AG04450 (cell line): ENCODE data around the gene ZDHHC7. TPM values are rescaled to one million over a fixed set of nuclear protein-coding genes. Genes with fewer than 3 reads are reported as not detected.

Experiments used
- CTCF ChIA-PET: fragments of 300-600, 350-600 bp; formaldehyde crosslinking; extraction: SDS; loops from one replicate; lab custom pipeline; 2022; ENCODE audit warnings: antibody characterized with exemption, inconsistent platforms; lab: Charles Lee
- POLR2A ChIA-PET: fragments of 350-600 bp; formaldehyde crosslinking; extraction: SDS; loops from one replicate; lab custom pipeline; 2021; ENCODE audit warnings: antibody characterized with exemption, inconsistent platforms; lab: Yijun Ruan, JAX
- DNase-seq: peaks from one replicate; pipeline ENCODE4 v3.0.0-alpha.2; 2011; ENCODE audit warnings: low read depth, low spot score
- H3K27ac ChIP-seq: one replicate; pipeline ENCODE4 v1.5.1; 2012; ENCODE audit warnings: low read depth, low read length, control low read depth
- H3K27me3 ChIP-seq: one replicate; pipeline ENCODE4 v1.6.0; 2012; ENCODE audit warnings: low read length; ENCODE audit not compliant: control insufficient read depth, insufficient read depth
- H3K4me3 ChIP-seq: 2 replicates; pipeline ENCODE4 v1.5.1; 2011; ENCODE audit warnings: mild to moderate bottlenecking, low read depth, low read length, control low read depth
- H3K9me3 ChIP-seq: 2 replicates; pipeline ENCODE4 v1.5.1; 2012; ENCODE audit warnings: low read length; ENCODE audit not compliant: control insufficient read depth, insufficient read depth
- CTCF ChIP-seq: IDR thresholded peaks from 2 replicates; pipeline ENCODE4 v1.5.1; 2011; ENCODE audit warnings: low read depth, low read length, control low read depth, inconsistent platforms
- polyA plus RNA-seq: library from polyadenylated mRNA; depleted of rRNA; stranded (reverse); fragments of >200 nt; gene quantifications from 2 replicates; pipeline ENCODE4 v1.2.3, GENCODE V29; 2011

ZDHHC7 gene
- polyA plus RNA-seq, 1 experiment = 136 TPM

- no peak overlapping the region for H3K27ac ChIP-seq
- no peak for DNase-seq
- peaks cover 8% of the 10 kb centered on the region; the same call in 1 of the 2 replicates for H3K9me3 ChIP-seq
- ChIA-PET POLR2A (no interaction called here), CTCF (interaction anchor here (0.9 to 9.9 kb wide), 5 partner anchors 9 to 230 kb away, joined by 3 to 186 read pairs (median 54); no protein-coding TSS in a partner anchor)
- no peak overlapping the region for H3K4me3 ChIP-seq
- TF ChIP-seq CTCF = no peak
- H3K27me3 ChIP-seq = no peaks in the 10 kb centered on the region
Measured at GRCh38 chr16:84967828-84968227, 43.5 kb downstream of the ZDHHC7 start.

DNA sequence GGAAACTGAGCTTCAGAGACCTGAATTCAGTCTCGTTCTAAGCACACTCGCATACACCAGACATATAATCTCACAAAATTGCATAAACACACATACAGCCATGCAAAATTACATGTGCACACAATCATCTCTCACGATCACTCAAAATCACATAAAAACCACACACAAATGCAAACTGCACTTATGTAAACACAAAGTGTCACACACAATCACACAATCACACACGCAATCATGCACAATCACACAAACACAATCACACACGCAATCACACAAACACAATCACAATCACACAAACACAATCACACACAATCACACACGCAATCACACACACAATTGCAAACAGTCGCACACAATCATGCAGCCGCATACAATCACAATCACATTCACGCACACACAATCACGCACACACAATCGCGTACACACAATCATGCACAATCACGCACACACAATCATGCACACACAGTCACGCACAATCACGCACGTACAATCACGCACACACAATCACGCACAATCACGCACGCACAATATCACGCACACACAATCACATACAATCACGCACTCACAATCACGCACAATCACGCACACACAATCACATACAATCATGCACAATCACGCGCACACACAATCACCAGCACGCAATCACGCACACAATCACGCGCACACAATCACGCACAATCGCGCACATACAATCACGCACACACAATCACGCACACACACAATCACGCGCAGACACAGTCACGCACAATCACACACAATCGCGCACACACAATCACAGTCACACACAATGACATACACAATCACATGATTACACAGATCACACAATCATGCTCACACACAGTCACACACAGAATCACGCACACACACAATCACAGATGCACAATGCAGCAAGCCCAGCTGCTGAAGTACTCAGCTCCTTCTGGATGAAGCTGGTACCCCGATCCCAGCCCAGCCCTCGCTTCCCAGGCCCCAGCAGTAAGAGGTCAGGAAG lies 45.6 kb downstream of the ZDHHC7 start:
- DNase-seq = no peak
- H3K9me3 ChIP-seq = peaks cover 8% of the 10 kb centered on the region; the same call in 1 of the 2 replicates
- ChIA-PET CTCF (interaction anchor here (1.1 to 9.9 kb wide), 3 partner anchors 11 to 228 kb away, joined by 4 to 99 read pairs (median 7); no protein-coding TSS in a partner anchor), POLR2A (interaction anchor here (0.7 kb wide), 1 partner anchor 201 kb away, joined by 3 read pairs; no protein-coding TSS in a partner anchor)
- no peak overlapping the region for H3K4me3 ChIP-seq
- no peak for TF ChIP-seq CTCF
- peaks cover 2% of the 10 kb centered on the region for H3K27me3 ChIP-seq
- no peak overlapping the region for H3K27ac ChIP-seq

- ChIA-PET CTCF (interaction anchor here (1.1 kb wide), 1 partner anchor 226 kb away, joined by 4 read pairs; no protein-coding TSS in a partner anchor), POLR2A (no interaction called here)
- no peak for DNase-seq
- no peak for TF ChIP-seq CTCF
- H3K4me3 ChIP-seq = no peak overlapping the region
- H3K27me3 ChIP-seq = peaks cover 2% of the 10 kb centered on the region
- H3K27ac ChIP-seq = no peak overlapping the region
- H3K9me3 ChIP-seq = peaks cover 8% of the 10 kb centered on the region; the same call in 1 of the 2 replicates
Measured at GRCh38 chr16:84964386-84965128, 46.8 kb downstream of the ZDHHC7 start.

GRCh38 chr16:84963066-84963465 lies 48.3 kb downstream of the ZDHHC7 start:
- TF ChIP-seq CTCF = no peak
- H3K27me3 ChIP-seq = peaks cover 2% of the 10 kb centered on the region
- no peak for DNase-seq
- ChIA-PET POLR2A (interaction anchor here (0.9 kb wide), 1 partner anchor 143 kb away, joined by 3 read pairs; the partner anchor contains the start of gene CRISPLD2), CTCF (interaction anchor here (0.8 to 2.5 kb wide), 5 partner anchors 8 to 340 kb away, joined by 3 to 10 read pairs (median 4); no protein-coding TSS in a partner anchor)
- H3K9me3 ChIP-seq = peaks cover 8% of the 10 kb centered on the region; the same call in 1 of the 2 replicates
- H3K4me3 ChIP-seq = no peak overlapping the region
- H3K27ac ChIP-seq = no peak overlapping the region
